MCF 10A (cell line): ENCODE data around the gene SOCS2. TPM values are rescaled to one million over a fixed set of nuclear protein-coding genes. Genes with fewer than 3 reads are reported as not detected.

Experiments used
- BruUV-seq: library from RNA; stranded (reverse); fragments of 400-500 nt; replicated peaks from 2 replicates; lab custom pipeline; 2021; lab: Mats Ljungman, UMichigan
- CTCF ChIA-PET: fragments of 300-600 bp; sonication (Branson Sonifier 250); formaldehyde crosslinking; extraction: SDS; loops from one replicate; lab custom pipeline; 2021; ENCODE audit warnings: antibody characterized with exemption, inconsistent platforms; lab: Yijun Ruan, JAX
- POLR2A ChIA-PET: fragments of 300-600, 350-650 bp; sonication (Branson Sonifier 250); formaldehyde crosslinking; extraction: SDS; loops from one replicate; lab custom pipeline; 2020; ENCODE audit warnings: antibody characterized with exemption, inconsistent platforms; lab: Yijun Ruan, JAX
- DNase-seq: peaks from one replicate; pipeline ENCODE4 v3.0.0-alpha.2; 2018; ENCODE audit not compliant: unreplicated experiment
- H3K27ac Mint-ChIP-seq: one replicate; pipeline ENCODE4 v1.8.0; 2022; ENCODE audit warnings: mild to moderate bottlenecking, low read depth, mixed read lengths; ENCODE audit not compliant: unreplicated experiment
- H3K27me3 Mint-ChIP-seq: one replicate; pipeline ENCODE4 v1.8.0; 2022; ENCODE audit warnings: mixed read lengths; ENCODE audit not compliant: insufficient read depth, unreplicated experiment
- H3K36me3 Mint-ChIP-seq: one replicate; pipeline ENCODE4 v1.8.0; 2022; ENCODE audit warnings: mild to moderate bottlenecking, moderate library complexity, mixed read lengths; ENCODE audit not compliant: insufficient read depth, unreplicated experiment
- H3K4me1 Mint-ChIP-seq: one replicate; pipeline ENCODE4 v1.8.0; 2022; ENCODE audit warnings: mixed read lengths; ENCODE audit not compliant: insufficient read depth, unreplicated experiment
- H3K4me3 Mint-ChIP-seq: one replicate; pipeline ENCODE4 v1.8.0; 2022; ENCODE audit warnings: mild to moderate bottlenecking, moderate library complexity, mixed read lengths; ENCODE audit not compliant: unreplicated experiment
- H3K9me3 Mint-ChIP-seq: one replicate; pipeline ENCODE4 v1.8.0; 2022; ENCODE audit warnings: mixed read lengths; ENCODE audit not compliant: unreplicated experiment
- CTCF ChIP-seq: fragments of 200-600 bp; IDR thresholded peaks from one replicate; pipeline ENCODE4 v1.8.0; 2022; ENCODE audit warnings: antibody characterized with exemption, mild to moderate bottlenecking; ENCODE audit not compliant: unreplicated experiment
- intact Hi-C: fragments of 100-400 bp; cut with micrococcal nuclease; formaldehyde crosslinking; loops from 2 replicates; pipeline ENCODE4 v1.14.1; 2022
- total RNA-seq: library from RNA; stranded (reverse); gene quantifications from 2 replicates; pipeline ENCODE4 v1.2.3, GENCODE V29; 2022

Gene SOCS2
- total RNA-seq, 1 experiment from 2014 or later, result 44.9 TPM

GRCh38 chr12:93593843-93594242 lies 21.4 kb downstream of the SOCS2 start:
- H3K9me3 Mint-ChIP-seq, result no peaks in the 10 kb centered on the region

DNA sequence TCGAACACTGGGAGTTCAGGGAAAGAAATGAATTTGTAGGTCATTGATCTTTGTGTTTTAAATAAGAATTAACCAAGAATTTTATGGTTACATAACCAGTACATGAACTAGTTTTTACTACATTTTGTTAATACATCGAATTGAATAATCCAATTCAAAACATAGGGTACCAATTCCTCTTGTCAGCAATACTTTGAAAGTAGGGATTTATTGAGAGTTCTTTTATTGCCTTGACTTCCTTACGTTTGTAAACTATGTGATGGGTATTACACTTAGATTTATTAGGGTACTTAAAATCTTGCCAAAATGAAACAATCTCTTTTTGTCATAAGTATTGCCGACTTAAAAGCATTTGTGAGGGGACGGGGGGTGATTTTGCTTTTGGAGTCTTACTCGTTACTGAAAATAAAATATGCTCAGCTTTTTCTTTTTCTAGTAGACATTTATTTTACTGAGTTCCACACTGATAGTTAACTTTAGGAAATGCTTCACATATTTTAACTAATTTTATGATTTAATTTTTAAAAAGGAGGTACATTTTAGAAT lies 22.4 kb downstream of the SOCS2 start:
- no peak for DNase-seq
- Mint-ChIP-seq H3K9me3 (no peaks in the 10 kb centered on the region), H3K27ac (no peak overlapping the region), H3K27me3 (no peaks in the 10 kb centered on the region), H3K36me3 (no peaks in the 10 kb centered on the region), H3K4me3 (no peak overlapping the region), H3K4me1 (peaks cover 4% of the 10 kb centered on the region)
- ChIA-PET CTCF (interaction anchor here (0.8 to 0.9 kb wide), 2 partner anchors 92 to 506 kb away, joined by 3 to 8 read pairs; no protein-coding TSS in a partner anchor), POLR2A (interaction anchor here (0.6 to 1.2 kb wide), 4 partner anchors 18 to 147 kb away, joined by 3 to 4 read pairs (median 3); partner anchors contain the start of gene CRADD)
- intact Hi-C loops, result loop anchor here (5.0 kb wide), 1 partner anchor 82 kb away; the partner anchor contains the start of gene CRADD
- BruUV-seq, result no TSS peak
- TF ChIP-seq CTCF, result no peak

More at GRCh38 chr12:93593843-93594242, 21.4 kb downstream of the SOCS2 start:
- H3K27ac Mint-ChIP-seq, result no peak overlapping the region
- intact Hi-C loops, result loop anchor here (5.0 kb wide), 1 partner anchor 83 kb away; the partner anchor contains the start of gene CRADD
- ChIA-PET POLR2A (interaction anchor here (1.1 to 1.2 kb wide), 2 partner anchors 11 to 148 kb away, joined by 3 read pairs; no protein-coding TSS in a partner anchor), CTCF (interaction anchor here (2.8 kb wide), 1 partner anchor 148 kb away, joined by 7 read pairs; no protein-coding TSS in a partner anchor)
- DNase-seq, result no peak
- no peak for TF ChIP-seq CTCF
- BruUV-seq, result no TSS peak
- H3K36me3 Mint-ChIP-seq, result no peaks in the 10 kb centered on the region
- H3K4me1 Mint-ChIP-seq, result peaks cover 4% of the 10 kb centered on the region
- no peak overlapping the region for H3K4me3 Mint-ChIP-seq
- no peaks in the 10 kb centered on the region for H3K27me3 Mint-ChIP-seq

DNA sequence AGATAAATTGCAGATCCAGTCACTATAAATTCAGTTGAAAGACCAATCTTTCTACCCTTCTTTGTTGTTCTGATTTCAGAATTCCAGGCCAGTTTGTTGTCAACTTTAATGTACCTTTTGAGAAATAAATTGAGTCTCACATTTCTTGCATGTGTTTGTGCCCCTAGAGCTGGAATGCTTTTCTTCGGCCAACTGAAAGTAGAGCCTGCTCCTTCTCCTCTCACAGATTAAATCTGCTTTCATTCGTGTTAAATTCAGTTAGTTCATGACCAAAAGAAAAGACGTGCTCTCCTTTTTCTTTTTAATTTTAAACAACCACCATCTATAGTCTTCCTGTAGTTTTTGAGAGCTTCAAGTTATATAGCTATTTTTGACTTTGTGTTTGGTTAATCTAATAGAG lies 22.9 kb downstream of the SOCS2 start:
- Mint-ChIP-seq H3K27ac (no peak overlapping the region), H3K27me3 (no peaks in the 10 kb centered on the region), H3K4me1 (peaks cover 4% of the 10 kb centered on the region), H3K9me3 (no peaks in the 10 kb centered on the region), H3K4me3 (no peak overlapping the region), H3K36me3 (no peaks in the 10 kb centered on the region)
- POLR2A ChIA-PET, result interaction anchor here (0.7 to 1.2 kb wide), 2 partner anchors 24 to 195 kb away, joined by 3 read pairs; no protein-coding TSS in a partner anchor
- CTCF ChIA-PET, result interaction anchor here (0.8 to 0.9 kb wide), 3 partner anchors 92 to 505 kb away, joined by 3 to 8 read pairs (median 3); no protein-coding TSS in a partner anchor
- BruUV-seq, result no TSS peak
- no peak for DNase-seq
- TF ChIP-seq CTCF, result no peak
- intact Hi-C loops, result no loop called here

DNA sequence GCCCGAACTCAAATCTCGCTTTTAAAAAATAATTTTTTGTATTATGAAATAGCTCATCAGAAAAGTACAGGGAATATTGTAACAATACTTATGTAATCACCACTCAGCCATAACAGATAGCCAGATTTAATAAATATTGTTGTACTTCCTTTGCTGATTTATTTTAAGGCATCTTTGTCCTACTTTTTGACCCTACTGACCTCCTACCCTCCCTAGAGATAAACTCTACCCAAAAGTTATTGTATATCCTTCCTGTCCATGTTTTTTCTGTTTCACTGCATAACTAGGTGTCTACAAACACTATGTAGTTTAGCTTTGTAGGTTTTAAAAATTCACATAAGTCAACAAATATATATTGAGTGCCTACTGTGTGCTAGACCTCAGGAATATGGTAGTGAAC lies 25.1 kb downstream of the SOCS2 start:
- Mint-ChIP-seq H3K9me3 (no peaks in the 10 kb centered on the region), H3K27ac (no peak overlapping the region), H3K4me1 (peaks cover 4% of the 10 kb centered on the region), H3K4me3 (no peak overlapping the region), H3K27me3 (no peaks in the 10 kb centered on the region), H3K36me3 (no peaks in the 10 kb centered on the region)
- CTCF ChIA-PET, result interaction anchor here (1.0 kb wide), 1 partner anchor 140 kb away, joined by 3 read pairs; no protein-coding TSS in a partner anchor
- no TSS peak for BruUV-seq
- intact Hi-C loops, result no loop called here
- DNase-seq, result no peak
- POLR2A ChIA-PET, result interaction anchor here (0.6 kb wide), 1 partner anchor 132 kb away, joined by 3 read pairs; no protein-coding TSS in a partner anchor
- no peak for TF ChIP-seq CTCF
